HepG2 (cell line): Measurements from ENCODE around the gene TOLLIP. TPM values are rescaled to one million over a fixed set of nuclear protein-coding genes. Genes with fewer than 3 reads are reported as not detected.

Experiments
- ATAC-seq: fragments of 200-7000 bp; cut with Tn5 transposase; 3 replicates; pipeline ENCODE4 v1.9.1; 2020; ENCODE audit warnings: mild to moderate bottlenecking, moderate library complexity
- BruUV-seq: library from RNA; stranded (reverse); fragments of 400-500 nt; replicated peaks from 2 replicates; lab custom pipeline; 2021; lab: Mats Ljungman, UMichigan
- CTCF ChIA-PET: fragments of 300-600 bp; formaldehyde crosslinking; extraction: SDS; loops from one replicate; lab custom pipeline; 2021; ENCODE audit warnings: low total read pairs, inconsistent platforms, low intra/inter-chr PET ratio; lab: Yijun Ruan, JAX
- POLR2A ChIA-PET: fragments of 350-600 bp; sonication (Branson Sonifier 250); formaldehyde crosslinking; loops from one replicate; lab custom pipeline; 2020; ENCODE audit warnings: antibody characterized with exemption, inconsistent platforms; lab: Yijun Ruan, JAX
- DNase-seq: peaks from one replicate; pipeline ENCODE4 v3.0.0-alpha.2; 2015; ENCODE audit warnings: low spot score
- FAIRE-seq: peaks from 3 replicates; lab custom pipeline; 2011; peaks lifted over from hg19 to GRCh38; lab: Jason Lieb, UNC
- H2AFZ ChIP-seq: one replicate; pipeline ENCODE4 v1.6.1; 2011; ENCODE audit warnings: low read length, inconsistent platforms
- H3K27ac ChIP-seq: fragments of 300-600 bp; 3 replicates; pipeline ENCODE4 v1.8.0; 2011; ENCODE audit warnings: mixed run types, mild to moderate bottlenecking, mixed read lengths, low read length, inconsistent platforms; ENCODE audit not compliant: insufficient read depth; ENCODE audit errors: extremely low read length
- H3K27me3 ChIP-seq, 2 experiments: fragments of 200-600 bp in 1 of 2; 2 replicates in 1 of 2; 3 replicates in 1 of 2; pipeline versions ENCODE4 v1.6.0 to v1.8.0; 2011; ENCODE audit warnings: low read length in 2 of 2, mild to moderate bottlenecking in 2 of 2, moderate library complexity in 2 of 2, inconsistent platforms in 1 of 2; ENCODE audit not compliant: insufficient read depth in 2 of 2, control insufficient read depth in 1 of 2
- H3K36me3 ChIP-seq, 2 experiments: fragments of 200-600 bp in 1 of 2; replicated peaks in 1 of 2; 2 replicates in 1 of 2; 3 replicates in 1 of 2; pipeline versions ENCODE4 v1.5.1 to v1.8.0; 2011; ENCODE audit warnings: low read length in 2 of 2, inconsistent platforms in 1 of 2; ENCODE audit not compliant: insufficient read depth in 2 of 2, control insufficient read depth in 1 of 2
- H3K4me1 ChIP-seq: 2 replicates; pipeline ENCODE4 v1.5.1; 2012; ENCODE audit warnings: low read length, inconsistent platforms; ENCODE audit not compliant: insufficient read depth
- H3K4me2 ChIP-seq: 2 replicates; pipeline ENCODE4 v1.6.0; 2011; ENCODE audit warnings: low read depth, low read length, inconsistent platforms
- H3K4me3 ChIP-seq, 3 experiments: fragments of 200-600 bp in 1 of 3; sonication (generic), shearing (Covaris generic) in 1 of 3; replicated peaks in 1 of 3; 2 replicates each; pipeline ENCODE4 v1.5.1; 2011 to 2016; ENCODE audit warnings: low read length in 3 of 3, inconsistent platforms in 2 of 3, low read depth in 2 of 3, mild to moderate bottlenecking in 2 of 3, control low read depth in 1 of 3, mixed read lengths in 1 of 3; ENCODE audit not compliant: insufficient read depth in 1 of 3
- H3K79me2 ChIP-seq: one replicate; pipeline ENCODE4 v1.6.1; 2011; ENCODE audit warnings: low read length, inconsistent platforms; ENCODE audit not compliant: insufficient read depth
- H3K9ac ChIP-seq: 2 replicates; pipeline ENCODE4 v1.6.0; 2011; ENCODE audit warnings: mild to moderate bottlenecking, low read depth, low read length, inconsistent platforms; ENCODE audit not compliant: insufficient read depth
- H3K9me3 ChIP-seq: 2 replicates; pipeline ENCODE4 v1.5.1; 2012; ENCODE audit warnings: mild to moderate bottlenecking, low read length
- H4K20me1 ChIP-seq: 2 replicates; pipeline ENCODE4 v1.6.0; 2011; ENCODE audit warnings: inconsistent platforms, mild to moderate bottlenecking, low read length, moderate library complexity; ENCODE audit not compliant: insufficient read depth
- TOE1 ChIP-seq: sonication (generic); formaldehyde crosslinking; IDR thresholded peaks from 2 replicates; pipeline ENCODE4 v1.4.0; 2020; ENCODE audit warnings: mild to moderate bottlenecking, missing genetic modification reagents
- ZBTB39 ChIP-seq: sonication (generic); formaldehyde crosslinking; IDR thresholded peaks from 2 replicates; pipeline ENCODE4 v1.5.0; 2020; ENCODE audit warnings: missing genetic modification reagents
- ZNF644 ChIP-seq: IDR thresholded peaks from 2 replicates; pipeline ENCODE4 v1.6.1; 2016; ENCODE audit warnings: low read depth
- WGBS: methylation state at CpG from one replicate; pipeline ENCODE4 v1.1.6; 2017; ENCODE audit warnings: low lambda C conversion rate; 5-methylcytosine and 5-hydroxymethylcytosine counted together
- in situ Hi-C: cut with HindIII; loops from 2 replicates; pipeline ENCODE4 v1.10.0; 2017; ENCODE audit warnings: low pct_unique_long_range_greater_than_20kb; ENCODE audit not compliant: extremely low pct_ligation_motif_present
- intact Hi-C: fragments of 100-400 bp; cut with micrococcal nuclease; formaldehyde crosslinking; loops from one replicate; pipeline ENCODE4 v1.10.0; 2022; ENCODE audit not compliant: unreplicated experiment
- polyA plus RNA-seq, 8 experiments: library from polyadenylated mRNA; depleted of rRNA in 3 of 8; stranded (reverse) in 7 of 8; unstranded in 1 of 8; fragments of >200 nt; fragmentation: Illumina TruSeq in 4 of 8; extraction: Trizol in 4 of 8; gene quantifications; 2 replicates each; pipeline versions ENCODE4 v1.2.1 to v1.2.3, GENCODE V29; 2011 to 2016; ENCODE audit warnings: low read depth in 4 of 8, missing spikeins in 1 of 8, mixed read lengths in 1 of 8; ENCODE audit not compliant: insufficient read depth in 1 of 8
- total RNA-seq, 5 experiments: library from RNA; depleted of rRNA; stranded (reverse); fragments of >200 nt; fragmentation: Illumina TruSeq; extraction: Trizol; gene quantifications; 2 replicates each; pipeline ENCODE4 v1.2.3, GENCODE V29; 2016; ENCODE audit warnings: low read depth in 1 of 5

TOLLIP gene
- total and polyA plus RNA-seq, 2 of the 13 experiments (the other 11 are each of a cell fraction or from before 2014, with no cell fraction given), result 25.9 to 47.5 TPM

GRCh38 chr11:1281974-1282365, 27.5 kb downstream of the TOLLIP start:
- no peak for TF ChIP-seq ZNF644 (CRISPR knock-in tag)
- no peak for ATAC-seq
- CTCF ChIA-PET, result no interaction called here
- no peak overlapping the region for H3K9ac ChIP-seq
- DNase-seq, result no peak
- peaks cover 3% of the 10 kb centered on the region; the same call in 1 of the 2 replicates for H4K20me1 ChIP-seq
- no peaks in the 10 kb centered on the region for H3K27me3 ChIP-seq
- H3K4me3 ChIP-seq, result no peak overlapping the region
- H3K36me3 ChIP-seq, result peaks cover 42 to 69% of the 10 kb centered on the region in 2 experiments; a peak in 4 of 5 replicates
- in situ Hi-C loops (no loop called here), intact Hi-C loops (no loop called here)
- no peak overlapping the region for H3K27ac ChIP-seq
- H2AFZ ChIP-seq, result no peak overlapping the region
- H3K4me2 ChIP-seq, result no peak overlapping the region
- no TSS peak for BruUV-seq
- no peak for FAIRE-seq
- no peaks in the 10 kb centered on the region for H3K79me2 ChIP-seq
- no peaks in the 10 kb centered on the region for H3K9me3 ChIP-seq
- POLR2A ChIA-PET, result no interaction called here
- 94% methylated on average over 3 of the region's 3 CpGs for WGBS
- no peaks in the 10 kb centered on the region for H3K4me1 ChIP-seq

GRCh38 chr11:1281326-1281973, 28.0 kb downstream of the TOLLIP start:
- no peak overlapping the region for H3K27ac ChIP-seq
- peaks cover 3% of the 10 kb centered on the region; the same call in 1 of the 2 replicates for H4K20me1 ChIP-seq
- no peak overlapping the region for H3K9ac ChIP-seq
- no peaks in the 10 kb centered on the region for H3K9me3 ChIP-seq
- CTCF ChIA-PET, result no interaction called here
- H3K79me2 ChIP-seq, result no peaks in the 10 kb centered on the region
- BruUV-seq, result no TSS peak
- POLR2A ChIA-PET, result no interaction called here
- intact Hi-C loops (no loop called here), in situ Hi-C loops (no loop called here)
- peaks cover 42 to 69% of the 10 kb centered on the region in 2 experiments; a peak in 4 of 5 replicates for H3K36me3 ChIP-seq
- DNase-seq, result no peak
- FAIRE-seq, result no peak
- H2AFZ ChIP-seq, result no peak overlapping the region
- H3K4me3 ChIP-seq, result no peak overlapping the region
- no peak overlapping the region for H3K4me2 ChIP-seq
- 94% methylated on average over 18 of the region's 33 CpGs for WGBS
- H3K27me3 ChIP-seq, result no peaks in the 10 kb centered on the region
- TF ChIP-seq ZBTB39, result no peak
- no peak for TF ChIP-seq TOE1 (CRISPR knock-in tag)
- TF ChIP-seq, all 625 proteins: peak for 0
- no peaks in the 10 kb centered on the region for H3K4me1 ChIP-seq
- no peak for ATAC-seq
